NCI-H2029 treated with DMSO at 0.1 percent for 48 hours (cell line): Measurements from ENCODE around the gene SP140L.
"Not testable (repeated sequence)": the region's sequence is repeated elsewhere in the genome, so short reads cannot be mapped to it uniquely, and the experiment has no call there.

ENCODE experiments used
- DNase-seq: peaks from one replicate; lab custom pipeline; 2025; lab: John Stamatoyannopoulos, UW

The SP140L gene

DNA sequence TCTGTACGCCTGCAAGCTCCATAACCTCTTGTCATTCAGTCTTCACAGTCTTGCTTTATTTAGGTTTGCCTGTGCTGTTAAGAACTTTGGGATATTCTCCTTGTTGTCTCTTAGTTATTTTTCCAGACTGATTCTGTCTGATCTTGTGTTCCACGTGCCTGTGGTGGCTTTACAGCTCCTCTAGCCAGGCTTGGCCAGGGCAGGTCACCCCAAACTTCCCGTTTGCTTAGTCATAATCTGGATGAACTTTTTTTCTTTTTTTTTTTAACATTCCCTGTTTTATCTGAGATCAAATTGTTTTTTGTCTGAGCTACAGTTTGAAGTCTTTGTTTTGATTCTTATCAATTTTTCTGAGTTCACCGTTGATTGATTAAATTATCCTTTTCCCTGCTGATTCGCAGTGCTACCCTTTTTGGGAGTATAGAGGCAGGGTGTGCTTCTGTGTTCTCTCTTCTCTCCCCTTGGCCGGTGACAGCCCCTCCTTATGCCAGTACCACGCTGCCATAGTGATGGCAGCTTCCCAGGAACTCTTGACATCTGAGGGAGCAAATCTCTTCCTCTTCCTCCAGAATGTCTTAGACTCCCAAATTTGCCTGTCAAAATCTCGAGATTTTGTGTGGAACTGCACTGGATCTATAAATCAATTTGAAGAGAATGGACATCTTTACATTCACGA is 91.5 kb downstream of the SP140L start:
- no peak for DNase-seq

- no peak for DNase-seq
These were observed 92.2 kb downstream of the SP140L start for GRCh38 chr2:230419181-230419580.

GRCh38 chr2:230422149-230422548 is 95.2 kb downstream of the SP140L start:
- DNase-seq, result no peak

DNA sequence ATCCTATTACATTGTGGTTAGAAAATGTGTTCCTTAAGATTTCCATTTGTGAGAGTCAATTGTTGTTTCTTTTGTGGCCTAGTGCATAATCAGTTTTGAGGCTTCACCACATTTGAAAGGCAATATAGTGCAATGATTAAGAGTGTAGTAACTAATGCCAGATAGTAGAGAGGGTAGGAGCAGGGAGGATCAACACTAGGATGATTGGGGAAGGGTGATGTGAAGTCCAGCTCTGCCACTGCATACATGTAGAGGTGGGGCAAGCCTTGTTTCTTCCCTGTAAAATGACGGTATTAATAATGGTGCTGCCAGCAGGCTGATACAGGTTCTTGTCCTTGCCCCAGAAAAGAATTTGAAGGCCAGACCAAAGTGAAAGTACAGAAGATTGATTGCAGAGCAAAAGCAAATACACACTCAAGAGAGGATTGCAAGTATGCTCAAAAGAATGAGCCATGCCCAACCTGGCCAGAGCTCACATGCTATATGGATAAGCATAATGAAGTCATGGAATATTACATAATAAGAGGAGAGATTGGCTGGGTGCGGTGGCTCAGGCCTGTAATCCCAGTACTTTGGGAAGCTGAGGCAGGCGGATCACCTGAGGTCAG is 97.0 kb downstream of the SP140L start:
- DNase-seq, result peak; percentile 66

DNA sequence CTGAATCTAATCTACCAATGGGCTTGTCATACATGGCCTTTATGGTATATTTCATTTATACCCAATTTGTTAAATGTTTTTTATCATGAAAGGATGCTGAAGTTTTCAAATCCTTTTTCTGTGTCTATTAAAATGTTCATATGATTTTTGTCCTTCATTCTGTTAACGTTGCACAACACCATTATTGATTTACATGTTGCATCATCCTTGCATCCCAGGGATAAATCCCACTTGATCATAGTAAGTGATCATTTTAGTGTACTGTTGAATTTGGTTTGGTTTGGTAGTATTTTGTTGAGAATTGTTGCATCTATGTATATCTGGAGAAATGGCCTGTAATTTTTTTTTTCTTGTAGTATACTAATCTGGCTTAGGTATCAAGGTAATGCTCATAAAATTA is 98.4 kb downstream of the SP140L start:
- no peak for DNase-seq

DNA sequence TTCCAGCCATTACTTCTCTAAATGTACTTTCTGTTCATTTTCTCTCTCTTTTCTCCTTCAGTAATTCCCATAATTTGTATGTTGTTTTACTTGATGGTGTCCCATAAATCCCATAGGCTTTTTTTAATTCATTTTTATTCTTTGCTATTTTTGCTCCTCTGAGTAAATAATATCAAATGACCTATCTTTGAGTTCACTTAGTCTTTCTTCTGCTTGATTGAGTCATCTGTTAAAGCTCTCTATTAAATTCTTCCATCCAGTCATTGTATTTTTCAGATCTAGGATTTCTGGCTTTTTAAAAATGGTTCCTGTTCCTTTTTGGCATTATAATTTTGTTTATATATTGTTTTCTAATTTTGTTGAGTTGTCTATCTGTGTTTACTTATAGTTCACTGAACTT is 102.5 kb downstream of the SP140L start:
- no peak for DNase-seq

- DNase-seq, result no peak
These were observed 104.2 kb downstream of the SP140L start for GRCh38 chr2:230430957-230431910.

DNA sequence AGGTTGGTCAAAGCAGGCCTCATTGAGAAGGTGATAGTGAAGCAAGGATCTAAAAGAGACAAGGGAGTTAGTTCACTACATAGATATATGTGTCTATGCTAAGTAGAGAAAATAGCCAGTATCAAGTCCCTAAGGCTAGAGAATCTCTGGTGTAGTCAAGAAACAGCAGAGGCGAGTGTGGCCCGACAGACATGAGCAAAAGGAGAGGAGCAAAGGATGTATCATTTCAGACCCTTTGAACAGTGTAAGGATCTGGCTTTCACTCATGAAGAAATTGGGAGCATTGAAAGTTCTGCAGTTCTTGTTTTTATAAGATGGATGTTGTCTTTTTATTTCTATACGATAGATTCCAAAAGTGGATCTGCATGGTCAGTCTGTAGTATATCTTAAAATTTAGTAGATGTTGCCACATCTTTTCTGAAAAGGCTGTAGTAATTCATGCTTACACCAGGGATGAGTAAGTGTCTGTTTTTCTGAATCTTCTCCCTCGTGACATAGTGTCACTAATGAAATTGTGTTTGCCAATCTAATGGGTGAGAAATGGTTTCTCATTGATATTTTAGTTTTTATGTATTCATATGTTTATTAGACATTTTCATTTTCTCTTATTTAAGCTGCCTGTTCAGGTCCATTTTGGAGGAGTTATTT is 107.8 kb downstream of the SP140L start:
- no peak for DNase-seq

- no peak for DNase-seq
These were observed 108.4 kb downstream of the SP140L start for GRCh38 chr2:230435431-230435830.

- DNase-seq, result not testable (repeated sequence)
These were observed 112.1 kb downstream of the SP140L start for GRCh38 chr2:230439121-230439520.

- no peak for DNase-seq
These were observed 112.6 kb downstream of the SP140L start for GRCh38 chr2:230439590-230439989.

DNA sequence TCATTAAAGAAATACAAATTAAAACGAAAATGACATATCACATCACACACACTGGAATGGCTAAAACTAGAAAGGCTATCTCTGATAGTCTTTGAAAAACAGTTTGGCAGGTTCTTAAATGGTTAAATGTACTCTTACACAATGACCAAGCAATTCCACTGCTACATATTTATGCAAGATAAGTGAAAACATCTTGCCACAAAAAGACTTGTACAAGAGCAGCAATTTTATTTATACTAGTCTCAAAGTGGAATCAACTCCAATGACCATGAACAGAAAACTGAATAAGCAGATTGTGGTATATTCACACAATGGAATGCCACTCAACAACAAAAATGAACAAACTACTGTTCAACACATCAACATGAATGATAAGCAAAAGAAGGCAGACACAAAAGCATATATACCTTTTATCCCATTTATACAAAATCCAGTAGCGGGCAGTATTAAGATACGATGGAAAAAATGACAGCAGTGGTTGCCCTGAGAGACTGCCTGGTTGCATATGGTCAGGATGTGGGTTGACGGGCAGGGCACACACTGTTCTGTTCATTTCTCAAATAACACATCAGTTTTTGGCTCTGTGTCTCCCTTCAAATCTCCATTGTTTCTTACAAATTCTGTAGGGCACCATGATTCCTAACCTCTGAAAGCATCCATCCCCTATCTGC is 114.4 kb downstream of the SP140L start:
- no peak for DNase-seq

DNA sequence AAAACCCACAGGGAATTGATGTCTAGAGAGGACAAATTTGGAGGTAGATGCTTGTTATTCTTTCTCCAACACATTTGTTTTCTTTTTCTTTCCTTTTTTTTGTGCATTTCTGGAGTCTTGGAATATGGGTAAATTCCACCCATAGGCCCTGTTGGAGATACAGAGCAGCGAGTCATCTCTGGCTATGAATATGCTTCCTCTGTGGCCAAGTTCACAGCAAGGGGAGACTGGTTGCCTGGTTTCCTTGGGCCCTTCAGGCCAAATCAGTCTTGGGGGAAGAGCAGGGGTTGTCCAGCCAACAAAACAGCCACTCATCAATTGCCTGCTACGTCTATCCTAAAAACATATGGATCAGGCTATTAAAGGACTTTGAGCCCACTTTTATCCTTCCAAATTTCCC is 116.5 kb downstream of the SP140L start:
- DNase-seq, result no peak

DNA sequence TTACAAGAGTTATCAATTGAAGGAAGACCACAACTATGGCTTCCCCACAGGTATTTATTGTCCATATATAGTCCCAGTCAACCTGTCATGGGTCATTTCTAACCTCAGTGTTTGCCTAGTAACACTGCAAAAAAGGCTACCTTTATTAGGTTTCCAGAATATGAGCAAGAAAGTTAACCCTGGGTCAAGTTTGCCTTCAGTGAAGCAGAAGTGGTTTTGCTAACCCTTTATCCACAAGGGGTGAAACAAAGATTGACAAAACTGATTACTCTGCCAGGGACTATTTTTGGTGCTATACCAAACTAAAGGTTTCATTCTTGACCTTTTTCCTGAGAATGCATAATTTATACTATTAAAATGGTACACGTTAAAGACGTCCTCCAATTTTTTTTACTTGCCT is 117.8 kb downstream of the SP140L start:
- no peak for DNase-seq

DNA sequence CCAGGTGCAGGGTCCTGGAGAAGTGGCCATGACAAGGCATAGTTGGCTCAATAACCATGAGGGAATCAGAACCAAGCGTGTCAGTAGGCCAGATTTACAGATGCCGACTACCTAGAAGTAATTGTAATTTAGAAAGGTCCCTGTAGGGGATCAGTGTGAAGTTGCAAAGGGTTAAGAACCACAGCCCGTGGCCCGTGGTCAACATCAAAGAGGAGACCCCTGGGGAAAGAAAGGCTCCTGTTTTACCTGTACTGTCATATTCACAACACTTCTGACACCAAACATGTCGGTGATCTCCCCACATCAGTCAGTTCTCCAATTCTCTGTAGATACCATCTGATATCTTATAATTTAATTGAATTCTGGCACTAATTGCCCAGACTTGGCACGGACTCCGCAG is 120.0 kb downstream of the SP140L start:
- DNase-seq, result no peak

DNA sequence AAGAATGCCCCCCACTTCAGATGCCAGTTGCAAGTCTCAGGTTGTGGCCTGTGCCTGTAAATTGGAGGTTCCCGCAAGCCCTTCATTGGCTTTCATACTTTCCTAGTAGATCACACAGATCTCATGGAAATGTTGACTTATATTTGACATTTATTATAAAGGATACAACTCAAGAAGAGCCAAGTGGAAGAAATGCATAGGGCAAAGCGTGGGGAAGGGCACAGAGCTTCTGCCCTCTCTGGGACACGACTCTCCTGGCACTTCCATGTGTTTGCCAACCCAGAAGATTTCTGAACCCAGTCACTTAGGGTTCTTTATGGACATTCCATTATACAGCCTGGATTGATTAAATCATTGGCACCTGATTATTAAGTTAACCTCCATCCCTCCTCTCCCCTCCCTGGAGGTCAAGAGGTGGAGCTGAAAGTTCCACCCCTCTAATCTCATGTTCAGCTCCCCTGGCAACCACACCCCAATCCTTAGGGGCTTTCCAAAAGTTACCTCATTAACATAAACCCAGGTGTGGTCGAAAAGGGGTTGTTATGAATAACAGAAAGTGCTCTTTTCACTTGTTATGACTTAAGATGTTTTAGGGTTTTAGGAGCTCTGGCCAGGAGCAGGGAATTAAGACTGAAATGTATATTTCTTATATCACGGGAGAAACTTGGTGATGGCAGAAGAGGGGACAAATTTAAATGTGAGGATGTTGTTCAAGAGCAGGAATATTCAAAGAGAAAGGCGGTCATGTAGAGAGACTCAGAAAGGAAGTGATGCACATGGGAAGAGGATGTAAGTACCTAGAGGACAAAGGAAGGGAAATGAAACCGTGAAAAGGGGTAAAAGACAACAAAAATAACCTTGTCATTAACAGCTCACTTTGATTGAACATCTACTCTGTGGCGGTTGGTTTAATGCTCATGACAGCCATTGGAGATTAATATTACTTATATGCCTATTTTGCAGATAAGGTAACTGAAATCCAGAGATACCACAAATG is 120.8 kb downstream of the SP140L start:
- DNase-seq, result no peak

DNA sequence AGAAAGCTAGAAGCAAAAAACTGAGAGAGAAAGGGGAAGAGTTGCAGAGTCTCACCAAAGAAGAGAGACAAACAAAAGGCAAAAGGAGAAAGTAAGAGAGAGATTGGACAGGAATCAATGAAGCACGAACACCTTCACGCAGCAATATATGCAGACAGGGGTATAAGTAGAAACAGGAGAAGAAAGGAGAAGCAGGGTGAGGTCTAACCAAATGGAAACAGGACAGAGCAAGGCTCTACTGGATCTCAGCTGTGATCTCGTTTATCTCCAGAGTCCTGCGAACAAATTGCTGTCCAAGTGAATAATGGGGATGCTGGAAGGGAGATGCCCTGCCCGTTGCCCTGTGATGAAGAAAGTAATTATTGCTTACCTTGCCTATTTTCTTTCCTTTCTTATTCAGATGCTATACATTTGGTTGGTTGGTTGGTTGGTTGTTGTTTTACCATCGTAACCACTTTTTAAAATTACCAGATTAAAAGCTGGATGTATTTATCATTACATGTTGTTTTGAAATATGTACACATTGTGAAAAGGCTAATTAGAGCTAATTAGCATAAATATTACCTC is 123.0 kb downstream of the SP140L start:
- no peak for DNase-seq

GRCh38 chr2:230453006-230453405 is 126.0 kb downstream of the SP140L start:
- DNase-seq, result no peak
